Erythroblast (primary cell): Measurements from ENCODE around the gene NSRP1.

Experiments used
- GATA1 ChIP-seq: IDR thresholded peaks from 2 replicates; pipeline ENCODE4 v1.6.1; 2011; ENCODE audit warnings: low read depth, mild to moderate bottlenecking, control low read depth, low read length, moderate library complexity
- POLR2A ChIP-seq: IDR thresholded peaks from 2 replicates; pipeline ENCODE4 v1.6.1; 2011; ENCODE audit warnings: mild to moderate bottlenecking, low read length

DNA sequence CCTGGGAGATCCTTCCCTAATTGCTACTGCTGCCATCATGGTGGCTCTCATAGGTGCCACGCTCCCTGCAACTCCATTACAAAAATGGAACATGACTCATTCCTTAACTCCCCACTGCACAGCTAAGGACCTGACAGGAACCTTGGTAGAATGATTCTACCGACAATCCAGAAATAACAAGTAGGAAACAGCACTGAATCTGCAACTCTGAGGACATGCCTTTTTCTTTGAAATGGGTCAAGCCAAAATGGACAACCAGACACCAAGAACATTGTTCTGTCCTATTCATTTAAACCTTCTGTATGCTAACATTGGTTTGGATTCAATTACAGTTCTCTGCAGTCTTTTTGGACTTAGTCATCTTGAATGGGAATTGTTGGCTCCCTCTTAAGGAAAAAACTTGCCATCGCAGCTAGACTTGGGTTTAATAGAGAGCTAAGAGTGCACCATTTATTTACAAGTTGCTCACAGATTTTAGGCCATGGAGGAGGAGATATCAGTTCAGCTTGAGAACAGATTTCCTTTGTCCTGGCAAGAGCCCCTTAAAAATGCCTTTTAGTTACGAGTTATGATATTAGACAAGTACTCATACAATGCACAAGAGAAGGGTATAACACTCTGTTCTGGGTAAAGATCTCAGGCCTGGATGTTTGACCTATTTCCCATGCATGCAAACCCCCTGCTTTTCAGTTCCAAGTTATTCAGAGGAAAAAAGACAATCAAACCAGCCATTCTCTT lies 20.9 kb upstream of the NSRP1 start:
- no peak for TF ChIP-seq POLR2A
- no peak for TF ChIP-seq GATA1
